ENCODE data around the gene AP2S1. TPM values are rescaled to one million over a fixed set of nuclear protein-coding genes. Genes with fewer than 3 reads are reported as not detected.
"Not testable (repeated sequence)": the region's sequence is repeated elsewhere in the genome, so short reads cannot be mapped to it uniquely, and the experiment has no call there.

Gene AP2S1
- total RNA-seq = 117 and 122 TPM in 2 replicates

GRCh38 chr19:46850228-46851203 is at the start of gene AP2S1:
AP2S1 (minus strand) TSS chr19:46850846; CDS start chr19:46850766, 80 bp downstream.
- DNase-seq (ENCODE audit: low read depth) = peak; percentile 99

- no peak for DNase-seq (ENCODE audit: low read depth)
Observed at GRCh38 chr19:46900341-46900740, 49.7 kb upstream of the AP2S1 start.

- no peak for DNase-seq (ENCODE audit: low read depth)
Observed at GRCh38 chr19:46898731-46899130, 48.1 kb upstream of the AP2S1 start.

- no peak for DNase-seq (ENCODE audit: low read depth)
Observed at GRCh38 chr19:46896076-46896794, 45.6 kb upstream of the AP2S1 start.

- DNase-seq (ENCODE audit: low read depth) = no peak
Observed at GRCh38 chr19:46892252-46893179, 41.9 kb upstream of the AP2S1 start.

GRCh38 chr19:46890423-46891170 is 40.0 kb upstream of the AP2S1 start:
- DNase-seq (ENCODE audit: low read depth) = peak; percentile 91

- no peak for DNase-seq (ENCODE audit: low read depth)
Observed at GRCh38 chr19:46887240-46887782, 36.7 kb upstream of the AP2S1 start.

- no peak for DNase-seq (ENCODE audit: low read depth)
Observed at GRCh38 chr19:46886546-46887239, 36.0 kb upstream of the AP2S1 start.

GRCh38 chr19:46885411-46885810 is 34.8 kb upstream of the AP2S1 start:
- DNase-seq (ENCODE audit: low read depth) = peak; percentile 77

GRCh38 chr19:46882751-46883150 is 32.1 kb upstream of the AP2S1 start:
- not testable (repeated sequence) for DNase-seq (ENCODE audit: low read depth)

GRCh38 chr19:46882034-46882433 is 31.4 kb upstream of the AP2S1 start:
- no peak for DNase-seq (ENCODE audit: low read depth)

- DNase-seq (ENCODE audit: low read depth) = no peak
Observed at GRCh38 chr19:46881092-46881491, 30.4 kb upstream of the AP2S1 start.

GRCh38 chr19:46880431-46880830 is 29.8 kb upstream of the AP2S1 start:
- DNase-seq (ENCODE audit: low read depth) = no peak

GRCh38 chr19:46878613-46879375 is 28.1 kb upstream of the AP2S1 start:
- peak; percentile 89 for DNase-seq (ENCODE audit: low read depth)

GRCh38 chr19:46875657-46876056 is 25.0 kb upstream of the AP2S1 start:
- DNase-seq (ENCODE audit: low read depth) = no peak

- no peak for DNase-seq (ENCODE audit: low read depth)
Observed at GRCh38 chr19:46875234-46875633, 24.6 kb upstream of the AP2S1 start.

GRCh38 chr19:46872967-46873366 is 22.3 kb upstream of the AP2S1 start:
- no peak for DNase-seq (ENCODE audit: low read depth)

- not testable (repeated sequence) for DNase-seq (ENCODE audit: low read depth)
Observed at GRCh38 chr19:46871173-46871572, 20.5 kb upstream of the AP2S1 start.
